Activated T-cell treated with anti-CD3 and anti-CD28 coated beads, Interleukin-2, amount 50 U/mL, for 72 hours (primary cell): Measurements from ENCODE around the gene SKIL. TPM values are rescaled to one million over a fixed set of nuclear protein-coding genes. Genes with fewer than 3 reads are reported as not detected.

Experiments used
- ATAC-seq, 2 donors: fragments of 150-1000 bp; cut with Tn5 transposase; replicated peaks in 1 of 2; 2 replicates each; pipeline ENCODE4 v1.10.0; 2021; ENCODE audit warnings: moderate library complexity in 2 of 2, mild to moderate bottlenecking in 1 of 2
- DNase-seq, 2 donors: peaks; one replicate each; pipeline ENCODE4 v3.0.0; 2021 to 2022; ENCODE audit warnings: mixed read lengths in 1 of 2
- H3K27ac Mint-ChIP-seq: one replicate; pipeline ENCODE4 v1.8.0; 2022; ENCODE audit warnings: mild to moderate bottlenecking, moderate library complexity, mixed read lengths
- H3K27me3 Mint-ChIP-seq: one replicate; pipeline ENCODE4 v1.8.0; 2022; ENCODE audit warnings: low read depth, mixed read lengths
- H3K36me3 Mint-ChIP-seq, 2 donors: one replicate each; pipeline ENCODE4 v1.8.0; 2022; ENCODE audit warnings: mixed read lengths in 2 of 2, mild to moderate bottlenecking in 1 of 2; ENCODE audit not compliant: insufficient read depth in 2 of 2
- H3K4me1 Mint-ChIP-seq: one replicate; pipeline ENCODE4 v1.8.0; 2022; ENCODE audit warnings: low read depth, mixed read lengths
- H3K4me3 Mint-ChIP-seq, 2 donors: one replicate each; pipeline ENCODE4 v1.8.0; 2022; ENCODE audit warnings: mild to moderate bottlenecking in 2 of 2, mixed read lengths in 2 of 2, moderate library complexity in 2 of 2
- H3K9me3 Mint-ChIP-seq, 2 donors: one replicate each; pipeline ENCODE4 v1.8.0; 2022; ENCODE audit warnings: mixed read lengths in 2 of 2
- total RNA-seq, 2 donors: library from RNA; stranded (reverse); gene quantifications; one replicate each; pipeline ENCODE4 v1.2.3, GENCODE V29; 2022

The SKIL gene
- total RNA-seq, 2 donors from 2014 or later, result 36.2 to 37.3 TPM

DNA sequence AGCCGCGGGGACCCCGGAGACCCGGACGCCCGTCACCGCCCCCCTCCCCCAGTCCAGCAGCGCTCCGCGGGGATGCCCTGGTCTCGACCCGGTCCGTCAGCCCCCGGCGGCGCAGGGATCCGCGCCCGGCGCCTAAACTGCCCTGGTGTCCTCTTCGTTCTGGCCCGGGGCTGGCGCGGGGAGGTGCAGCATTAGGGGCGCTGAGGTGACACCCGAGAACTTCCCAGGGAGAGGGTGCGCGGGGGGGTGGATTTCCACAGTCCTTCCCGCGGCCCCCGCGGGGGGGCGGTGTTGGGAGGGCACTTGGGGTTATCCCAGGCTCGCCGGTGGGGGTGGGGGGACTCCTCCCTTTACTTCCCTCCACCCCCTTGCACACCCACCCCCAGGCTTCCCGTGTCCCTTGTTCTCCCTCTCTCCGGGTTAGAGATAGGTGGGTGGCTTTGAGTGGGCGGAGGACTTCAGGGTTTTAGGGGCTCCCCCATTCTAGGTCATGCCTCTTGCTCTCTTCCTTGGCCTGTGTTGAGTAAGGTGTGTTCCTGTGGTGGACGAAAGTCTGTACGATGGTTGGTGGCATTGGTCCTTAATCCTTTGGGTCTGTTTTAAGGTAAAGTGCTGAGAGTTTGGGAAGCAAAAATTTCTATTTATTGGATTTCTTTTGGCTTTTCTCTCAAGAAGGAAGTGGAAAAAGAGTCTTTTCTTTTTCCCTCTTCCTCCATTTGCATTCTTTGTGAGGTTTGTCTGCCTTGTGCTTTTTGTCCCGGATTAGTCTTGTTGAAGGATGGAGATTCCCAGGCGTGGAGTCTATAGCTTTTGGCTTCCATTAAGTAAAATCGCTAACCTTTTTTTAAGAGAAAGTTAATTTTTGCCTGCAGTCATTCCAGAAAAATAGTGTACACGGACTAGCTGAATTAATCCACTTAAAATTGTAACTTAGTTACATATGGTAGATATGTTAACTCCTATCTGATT, 811 bp downstream of the SKIL start:
- peaks cover 0 to 3% of the 10 kb centered on the region in 2 donors for H3K9me3 Mint-ChIP-seq
- peaks cover 12 to 15% of the 10 kb centered on the region in 2 donors for H3K36me3 Mint-ChIP-seq
- H3K4me1 Mint-ChIP-seq, result peaks cover 56% of the 10 kb centered on the region
- DNase-seq (peak; percentile 76 to 85), ATAC-seq (peak; percentile 17 to 24)
- H3K27ac Mint-ChIP-seq, result peak overlapping the region; percentile 75
- H3K27me3 Mint-ChIP-seq, result no peaks in the 10 kb centered on the region
- H3K4me3 Mint-ChIP-seq, result peak overlapping the region; percentile 88 to 97

DNA sequence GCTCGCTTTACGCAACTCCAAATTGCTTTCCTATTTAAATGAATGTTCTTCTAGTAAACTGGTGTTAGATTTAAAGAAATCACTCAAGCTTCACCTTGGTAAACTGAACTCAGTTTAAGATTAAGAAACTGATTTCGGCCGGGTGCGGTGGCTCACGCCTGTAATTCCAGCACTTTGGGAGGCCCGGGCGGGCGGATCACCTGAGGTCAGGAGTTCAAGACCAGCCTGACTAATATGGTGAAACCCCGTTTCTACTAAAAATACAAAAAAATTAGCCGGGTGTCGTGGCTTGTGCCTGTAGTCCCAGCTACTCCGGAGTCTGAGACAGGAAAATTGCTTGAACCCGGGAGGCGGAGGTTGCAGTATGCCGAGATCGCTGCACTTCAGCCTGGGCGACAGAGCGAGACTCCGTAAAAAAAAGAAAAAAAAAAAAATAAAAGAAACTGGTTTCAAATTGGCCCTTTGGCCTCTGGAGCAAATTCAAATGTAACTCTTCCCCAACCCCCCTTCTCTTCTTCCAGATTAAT, 1.7 kb downstream of the SKIL start:
- no peak for DNase-seq
- Mint-ChIP-seq H3K27me3 (no peaks in the 10 kb centered on the region), H3K36me3 (peaks cover 12 to 20% of the 10 kb centered on the region in 2 donors), H3K9me3 (peaks cover 0 to 3% of the 10 kb centered on the region in 2 donors), H3K4me3 (peak overlapping the region; percentile 88 to 97), H3K4me1 (peaks cover 54% of the 10 kb centered on the region), H3K27ac (peak overlapping the region; percentile 74)
- no peak for ATAC-seq

DNA sequence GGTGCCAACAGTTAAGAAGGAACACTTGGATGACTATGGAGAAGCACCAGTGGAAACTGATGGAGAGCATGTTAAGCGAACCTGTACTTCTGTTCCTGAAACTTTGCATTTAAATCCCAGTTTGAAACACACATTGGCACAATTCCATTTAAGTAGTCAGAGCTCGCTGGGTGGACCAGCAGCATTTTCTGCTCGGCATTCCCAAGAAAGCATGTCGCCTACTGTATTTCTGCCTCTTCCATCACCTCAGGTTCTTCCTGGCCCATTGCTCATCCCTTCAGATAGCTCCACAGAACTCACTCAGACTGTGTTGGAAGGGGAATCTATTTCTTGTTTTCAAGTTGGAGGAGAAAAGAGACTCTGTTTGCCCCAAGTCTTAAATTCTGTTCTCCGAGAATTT, 3.0 kb downstream of the SKIL start:
- peaks cover 0 to 3% of the 10 kb centered on the region in 2 donors for H3K9me3 Mint-ChIP-seq
- H3K36me3 Mint-ChIP-seq, result peaks cover 12 to 28% of the 10 kb centered on the region in 2 donors
- H3K4me3 Mint-ChIP-seq, result no peak overlapping the region
- no peaks in the 10 kb centered on the region for H3K27me3 Mint-ChIP-seq
- no peak overlapping the region for H3K27ac Mint-ChIP-seq
- peaks cover 62% of the 10 kb centered on the region for H3K4me1 Mint-ChIP-seq
- ATAC-seq (no peak), DNase-seq (no peak)

DNA sequence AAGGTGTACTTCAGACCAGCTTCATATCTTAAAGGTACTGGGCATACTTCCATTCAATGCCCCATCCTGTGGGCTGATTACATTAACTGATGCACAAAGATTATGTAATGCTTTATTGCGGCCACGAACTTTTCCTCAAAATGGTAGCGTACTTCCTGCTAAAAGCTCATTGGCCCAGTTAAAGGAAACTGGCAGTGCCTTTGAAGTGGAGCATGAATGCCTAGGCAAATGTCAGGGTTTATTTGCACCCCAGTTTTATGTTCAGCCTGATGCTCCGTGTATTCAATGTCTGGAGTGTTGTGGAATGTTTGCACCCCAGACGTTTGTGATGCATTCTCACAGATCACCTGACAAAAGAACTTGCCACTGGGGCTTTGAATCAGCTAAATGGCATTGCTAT, 3.4 kb downstream of the SKIL start:
- H3K27ac Mint-ChIP-seq, result no peak overlapping the region
- H3K9me3 Mint-ChIP-seq, result peaks cover 0 to 3% of the 10 kb centered on the region in 2 donors
- ATAC-seq (no peak), DNase-seq (no peak)
- no peak overlapping the region for H3K4me3 Mint-ChIP-seq
- peaks cover 59% of the 10 kb centered on the region for H3K4me1 Mint-ChIP-seq
- H3K36me3 Mint-ChIP-seq, result peaks cover 12 to 28% of the 10 kb centered on the region in 2 donors
- no peaks in the 10 kb centered on the region for H3K27me3 Mint-ChIP-seq

DNA sequence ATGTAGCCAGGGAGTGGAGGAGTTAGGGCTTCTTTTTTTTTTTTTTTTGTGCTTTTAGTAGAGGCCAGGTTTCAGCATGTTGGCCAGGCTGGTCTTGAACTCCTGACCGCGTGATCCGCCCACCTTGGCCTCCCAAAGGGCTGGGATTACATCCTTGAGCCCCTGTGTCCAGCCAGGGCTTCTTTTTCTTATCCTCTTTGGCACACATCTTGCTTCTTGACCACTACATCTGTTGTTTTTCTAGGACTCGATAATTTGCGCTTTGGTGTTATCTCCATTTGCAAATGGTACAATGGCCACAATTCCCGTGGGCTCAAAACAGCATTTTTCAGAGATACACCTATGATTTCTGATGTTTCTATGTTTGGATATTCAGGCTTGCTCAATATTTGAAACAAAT, 4.2 kb downstream of the SKIL start:
- Mint-ChIP-seq H3K36me3 (peaks cover 13 to 28% of the 10 kb centered on the region in 2 donors), H3K27me3 (no peaks in the 10 kb centered on the region), H3K9me3 (peaks cover 0 to 3% of the 10 kb centered on the region in 2 donors), H3K27ac (no peak overlapping the region), H3K4me3 (peak overlapping the region in 1 of 2 donors; percentile 48), H3K4me1 (peaks cover 53% of the 10 kb centered on the region)
- no peak for DNase-seq
- no peak for ATAC-seq

DNA sequence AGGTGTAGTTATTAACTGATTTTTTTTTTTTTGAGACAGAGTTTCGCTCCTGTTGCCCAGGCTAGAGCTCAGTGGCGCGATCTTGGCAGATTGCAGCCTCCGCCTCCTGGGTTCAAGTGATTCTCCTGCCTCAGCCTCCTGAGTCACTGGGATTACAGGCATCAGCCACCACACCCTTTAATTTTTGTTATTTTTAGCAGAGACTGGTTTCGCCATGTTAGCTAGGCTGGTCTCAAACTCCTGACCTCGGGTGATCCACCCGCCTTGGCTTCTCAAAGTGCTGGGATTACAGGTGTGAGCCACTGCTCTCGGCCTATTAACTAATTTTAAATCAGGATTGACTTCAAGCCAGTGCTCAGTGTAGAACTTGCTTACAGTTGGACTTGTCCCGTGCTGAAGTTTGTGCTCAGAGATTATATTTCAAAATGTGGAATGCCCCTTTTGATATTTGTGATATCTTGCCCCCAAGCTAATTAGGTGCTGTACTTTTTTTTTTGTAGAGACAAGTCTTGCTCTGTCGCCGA, 6.0 kb downstream of the SKIL start:
- no peak overlapping the region for H3K27ac Mint-ChIP-seq
- DNase-seq (no peak), ATAC-seq (no peak)
- peaks cover 9 to 26% of the 10 kb centered on the region in 2 donors for H3K36me3 Mint-ChIP-seq
- no peaks in the 10 kb centered on the region for H3K27me3 Mint-ChIP-seq
- peaks cover 54% of the 10 kb centered on the region for H3K4me1 Mint-ChIP-seq
- no peak overlapping the region for H3K4me3 Mint-ChIP-seq
- peaks cover 0 to 3% of the 10 kb centered on the region in 2 donors for H3K9me3 Mint-ChIP-seq

DNA sequence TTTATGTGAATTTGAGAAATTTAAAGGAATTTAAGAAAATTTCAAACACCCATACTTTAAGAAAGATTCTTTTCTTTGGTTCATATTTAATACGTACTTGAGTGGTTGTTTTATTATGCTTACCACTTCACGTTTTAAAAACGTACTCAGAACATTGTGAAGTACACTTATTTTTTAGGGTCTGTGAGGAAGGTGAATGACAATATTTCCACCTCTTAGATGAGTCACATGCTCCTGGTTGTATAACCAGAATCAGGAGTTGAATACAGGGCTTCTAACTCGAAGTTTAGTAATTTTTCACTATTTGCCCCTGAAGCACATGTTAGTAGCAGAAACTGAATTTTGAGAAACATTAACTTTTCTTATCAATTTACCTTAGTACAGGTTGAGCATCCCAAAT, 7.5 kb downstream of the SKIL start:
- Mint-ChIP-seq H3K36me3 (peaks cover 8 to 25% of the 10 kb centered on the region in 2 donors), H3K27me3 (no peaks in the 10 kb centered on the region), H3K27ac (peak overlapping the region; percentile 19), H3K4me3 (peak overlapping the region in 1 of 2 donors; percentile 22), H3K9me3 (peaks cover 0 to 3% of the 10 kb centered on the region in 2 donors), H3K4me1 (peaks cover 43% of the 10 kb centered on the region)
- no peak for ATAC-seq
- DNase-seq, result no peak

DNA sequence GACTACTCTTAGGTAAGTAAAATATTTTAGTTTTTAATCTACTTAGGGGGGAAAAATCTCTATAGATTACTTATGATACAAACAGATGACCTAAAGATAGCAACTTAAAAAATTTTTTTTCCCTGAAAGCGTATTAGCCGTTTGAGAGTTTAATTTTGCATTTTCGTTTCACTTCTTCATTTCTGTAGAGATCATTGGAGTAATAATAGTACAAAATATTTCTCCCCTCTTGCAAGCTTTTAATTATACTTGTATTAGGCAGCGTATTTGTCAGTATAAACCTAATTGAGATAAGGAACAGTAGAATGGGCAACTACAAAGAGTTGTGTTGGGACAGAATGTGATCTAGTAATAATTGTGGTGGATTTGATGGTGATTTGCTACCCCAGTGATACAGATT, 10.3 kb downstream of the SKIL start:
- peaks cover 1 to 13% of the 10 kb centered on the region in 2 donors for H3K36me3 Mint-ChIP-seq
- no peak overlapping the region for H3K27ac Mint-ChIP-seq
- DNase-seq (no peak), ATAC-seq (no peak)
- H3K4me1 Mint-ChIP-seq, result peaks cover 40% of the 10 kb centered on the region
- no peak overlapping the region for H3K4me3 Mint-ChIP-seq
- H3K27me3 Mint-ChIP-seq, result no peaks in the 10 kb centered on the region
- no peaks in the 10 kb centered on the region for H3K9me3 Mint-ChIP-seq

DNA sequence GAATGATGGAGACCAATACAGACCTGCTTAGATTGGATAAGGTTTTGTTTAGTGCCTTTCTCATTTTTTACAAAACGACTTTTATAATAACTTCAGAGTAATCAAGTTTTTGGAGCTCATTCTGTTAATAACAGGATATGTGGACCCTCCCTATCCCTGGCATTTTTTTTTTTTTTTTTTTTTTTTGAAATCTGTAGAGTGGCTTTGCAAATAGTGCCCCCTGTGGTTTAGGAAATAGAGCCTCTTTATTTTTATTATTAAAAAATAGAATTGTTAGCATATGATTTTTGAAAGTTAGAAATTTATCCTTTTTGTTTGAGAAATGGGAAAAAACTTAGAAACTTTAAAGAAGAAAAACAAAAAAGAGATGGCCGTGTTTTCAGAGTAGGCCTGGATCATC, 11.4 kb downstream of the SKIL start:
- DNase-seq, result no peak
- peaks cover 1 to 10% of the 10 kb centered on the region in 2 donors for H3K36me3 Mint-ChIP-seq
- no peak overlapping the region for H3K27ac Mint-ChIP-seq

DNA sequence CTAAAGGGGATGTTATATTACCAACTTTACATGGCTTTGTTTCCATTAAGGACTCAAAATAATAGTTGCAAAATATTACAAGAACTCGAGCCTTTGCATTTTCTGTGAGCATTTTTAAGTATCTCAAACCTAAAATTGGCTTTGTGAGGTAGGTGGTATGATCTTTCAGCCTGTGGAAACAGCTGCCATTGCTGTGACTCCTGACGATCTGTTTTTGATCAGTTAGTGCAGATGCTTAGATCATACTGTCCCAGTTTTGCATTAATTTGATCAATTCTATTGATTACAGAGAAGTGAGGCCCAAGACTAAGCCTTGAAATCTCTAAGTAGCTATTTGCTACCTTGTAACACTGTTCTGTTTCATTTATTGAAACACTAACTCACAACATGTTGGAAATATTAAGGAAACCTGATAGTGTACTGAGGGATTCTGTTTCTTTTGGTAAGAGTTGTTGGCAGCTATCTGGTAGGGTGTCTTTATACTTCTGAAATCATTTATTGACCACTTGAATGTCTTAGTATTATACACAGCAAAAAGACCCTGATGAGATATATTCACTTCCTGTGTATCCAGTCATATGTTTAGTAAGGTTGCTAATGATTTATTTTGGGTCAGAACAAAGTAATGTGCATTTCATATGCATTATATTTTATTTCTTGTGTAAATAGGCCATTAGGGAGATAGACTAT, 14.8 kb downstream of the SKIL start:
- DNase-seq (no peak), ATAC-seq (no peak)
- no peak overlapping the region for H3K27ac Mint-ChIP-seq
- H3K36me3 Mint-ChIP-seq, result no peaks in the 10 kb centered on the region
- no peaks in the 10 kb centered on the region for H3K9me3 Mint-ChIP-seq
- no peak overlapping the region for H3K4me3 Mint-ChIP-seq
- H3K27me3 Mint-ChIP-seq, result no peaks in the 10 kb centered on the region
- H3K4me1 Mint-ChIP-seq, result peaks cover 22% of the 10 kb centered on the region

More for the DNA sequence above, 11.4 kb downstream of the SKIL start:
- H3K4me3 Mint-ChIP-seq, result no peak overlapping the region
- no peak for ATAC-seq
- H3K27me3 Mint-ChIP-seq, result no peaks in the 10 kb centered on the region
- peaks cover 33% of the 10 kb centered on the region for H3K4me1 Mint-ChIP-seq
- no peaks in the 10 kb centered on the region for H3K9me3 Mint-ChIP-seq

DNA sequence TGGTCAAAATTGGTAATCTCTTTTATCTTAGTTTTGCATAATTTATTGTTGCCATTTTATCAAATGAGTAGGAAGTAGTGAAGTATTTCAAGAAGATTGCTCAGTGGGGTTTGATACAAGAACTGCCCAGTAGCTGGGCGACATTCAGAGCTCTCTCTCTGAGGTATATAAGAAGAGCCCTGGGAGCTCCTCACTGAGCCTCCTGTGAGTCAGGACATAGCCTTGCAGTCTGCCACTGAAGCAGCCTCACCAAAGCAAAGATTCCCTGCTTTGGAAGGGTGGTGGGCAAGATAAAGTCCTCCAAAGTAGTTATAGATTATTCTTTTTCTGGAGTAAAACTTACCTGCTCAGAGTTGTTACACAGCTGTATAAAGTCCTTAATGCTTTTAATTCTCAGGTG, 26.1 kb downstream of the SKIL start:
- H3K36me3 Mint-ChIP-seq, result peaks cover 5 to 27% of the 10 kb centered on the region in 2 donors
- H3K27ac Mint-ChIP-seq, result peak overlapping the region; percentile 60
- H3K27me3 Mint-ChIP-seq, result no peaks in the 10 kb centered on the region

DNA sequence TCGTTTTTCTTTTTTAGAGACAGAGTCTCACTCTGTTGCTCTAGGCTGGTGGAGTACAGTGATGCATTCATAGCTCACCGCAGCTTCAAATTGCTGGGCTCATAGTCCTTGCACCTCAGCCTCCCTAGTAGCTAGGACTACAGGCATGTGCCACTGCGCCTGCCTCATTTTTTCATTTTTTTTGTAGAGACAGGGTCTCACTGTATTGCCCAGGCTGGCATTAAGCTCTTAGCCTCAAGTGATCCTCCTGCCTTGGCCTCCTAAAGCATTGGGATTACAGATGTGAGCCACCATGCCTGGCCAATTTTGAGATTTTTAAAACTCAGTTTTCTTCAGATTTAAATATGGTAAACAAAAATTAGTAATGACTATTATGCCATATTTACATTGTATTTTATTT, 29.0 kb downstream of the SKIL start:
- ATAC-seq, result no peak
- no peak for DNase-seq
- Mint-ChIP-seq H3K9me3 (no peaks in the 10 kb centered on the region), H3K36me3 (peaks cover 4 to 22% of the 10 kb centered on the region in 2 donors), H3K4me3 (no peak overlapping the region), H3K4me1 (peaks cover 5% of the 10 kb centered on the region), H3K27ac (no peak overlapping the region), H3K27me3 (no peaks in the 10 kb centered on the region)

More for the DNA sequence above, 26.1 kb downstream of the SKIL start:
- DNase-seq, result no peak
- Mint-ChIP-seq H3K4me3 (no peak overlapping the region), H3K4me1 (peaks cover 7% of the 10 kb centered on the region), H3K9me3 (no peaks in the 10 kb centered on the region)
- ATAC-seq, result no peak

DNA sequence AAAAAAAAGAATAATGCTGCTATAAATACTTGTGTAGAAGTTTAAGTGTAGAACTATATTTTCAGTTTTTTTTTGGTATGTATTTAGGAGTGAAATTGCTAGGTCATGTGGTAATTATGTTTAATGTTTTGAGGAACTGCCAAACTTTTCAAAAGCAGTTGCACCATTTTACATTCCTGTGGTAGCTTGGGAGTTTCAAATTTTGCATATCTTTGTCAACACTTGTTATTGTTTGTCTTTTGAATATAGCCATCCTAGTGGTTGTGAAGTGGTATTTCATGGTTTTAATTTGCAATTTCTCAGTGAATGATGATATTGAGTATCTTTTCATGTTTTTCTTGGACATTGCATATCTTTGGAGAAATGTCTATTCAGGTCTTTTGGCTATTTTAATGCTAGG, 30.4 kb downstream of the SKIL start:
- DNase-seq (no peak), ATAC-seq (no peak)
- H3K9me3 Mint-ChIP-seq, result no peaks in the 10 kb centered on the region
- no peak overlapping the region for H3K27ac Mint-ChIP-seq
- H3K36me3 Mint-ChIP-seq, result peaks cover 4 to 26% of the 10 kb centered on the region in 2 donors
- peaks cover 10% of the 10 kb centered on the region for H3K4me1 Mint-ChIP-seq
- H3K4me3 Mint-ChIP-seq, result no peak overlapping the region
- no peaks in the 10 kb centered on the region for H3K27me3 Mint-ChIP-seq
